HG03520 (cell line): ENCODE results near the gene DLG2.
"Not testable (repeated sequence)": the region's sequence is repeated elsewhere in the genome, so short reads cannot be mapped to it uniquely, and the experiment has no call there.

Experiments used
- ATAC-seq: cut with Tn5 transposase; IDR thresholded peaks from one replicate; pipeline ENCODE4 v1.9.1; 2021; ENCODE audit warnings: mild to moderate bottlenecking, moderate library complexity; ENCODE audit not compliant: unreplicated experiment

Gene DLG2

DNA sequence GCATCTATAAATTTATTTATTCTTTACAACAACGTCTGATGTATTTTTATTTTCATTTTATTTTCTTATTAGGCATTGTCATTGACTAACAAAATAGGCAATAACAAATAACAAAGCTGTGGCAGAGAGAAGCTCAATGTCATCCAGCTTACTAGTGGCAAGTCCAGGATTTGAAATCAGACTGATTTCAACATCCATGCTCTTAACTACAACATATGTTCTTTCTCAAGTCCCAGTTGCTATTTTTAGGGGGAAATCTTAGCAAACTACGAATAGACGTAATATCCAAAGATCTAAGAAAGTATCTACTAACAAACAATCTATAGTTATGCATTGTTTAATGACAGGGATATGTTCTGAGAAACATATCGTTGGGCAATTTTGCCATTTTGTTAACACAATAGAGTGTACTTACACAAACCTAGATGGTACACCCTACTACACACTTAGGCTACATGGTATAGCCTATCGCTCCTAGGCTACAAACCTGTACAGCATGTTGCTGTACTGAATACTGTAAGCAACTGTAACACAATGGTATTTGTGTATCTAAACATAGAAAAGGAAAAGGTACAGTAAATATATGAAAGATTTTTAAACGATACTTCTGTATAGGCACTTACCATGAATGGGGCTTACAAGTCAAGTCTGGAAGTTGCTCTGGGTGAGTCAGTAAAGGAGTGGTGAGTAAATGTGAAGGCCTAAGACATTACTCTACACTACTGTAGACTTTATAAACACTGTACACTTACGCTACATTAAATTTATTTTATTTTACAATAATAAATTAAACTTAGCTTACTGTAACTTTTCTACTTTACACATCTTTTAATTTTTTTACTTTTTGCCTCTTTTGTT is 151.3 kb downstream of the DLG2 start:
- no peak for ATAC-seq

GRCh38 chr11:85472953-85473352 is 154.2 kb downstream of the DLG2 start:
- ATAC-seq, result no peak

GRCh38 chr11:85464283-85464682 is 162.9 kb downstream of the DLG2 start:
- ATAC-seq, result no peak

DNA sequence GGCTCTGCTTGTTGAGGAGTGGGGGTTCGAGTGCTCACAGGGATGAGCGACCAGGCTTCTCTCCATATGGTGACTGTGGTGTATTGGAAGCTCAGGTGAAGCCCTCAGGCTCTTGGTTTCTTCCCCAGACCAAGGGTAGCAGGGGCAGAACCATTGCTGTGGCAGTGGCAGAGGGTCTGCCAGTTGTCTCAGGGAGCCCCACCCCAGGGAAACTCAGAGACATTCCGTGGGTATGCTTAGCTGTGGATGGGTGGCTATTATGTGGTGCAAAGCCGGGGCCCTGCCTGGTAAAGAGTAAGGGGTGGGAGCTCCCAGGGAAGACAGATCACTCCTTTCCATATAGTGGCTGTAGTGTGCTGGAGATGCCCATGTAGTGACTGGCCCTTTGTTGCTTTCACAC is 167.8 kb downstream of the DLG2 start:
- no peak for ATAC-seq

DNA sequence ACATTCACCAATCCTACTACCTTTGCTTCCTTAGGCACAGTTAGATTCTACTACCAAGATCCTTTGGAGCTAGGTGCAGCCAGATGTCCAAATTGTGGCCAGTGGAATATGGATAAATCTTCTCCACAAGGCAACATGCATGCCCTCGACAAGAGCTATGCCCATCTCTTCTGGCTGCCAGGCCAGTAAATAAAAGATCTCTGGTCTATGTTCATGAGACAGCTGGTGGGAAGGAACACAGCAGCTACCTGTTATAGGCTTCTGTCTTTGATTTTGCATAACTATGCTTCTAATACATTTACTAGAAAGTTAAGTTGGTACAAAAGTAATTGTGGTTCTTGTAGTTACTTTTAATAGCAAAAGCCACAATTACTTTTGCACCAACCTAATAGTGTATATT is 182.7 kb downstream of the DLG2 start:
- no peak for ATAC-seq

- no peak for ATAC-seq
These were observed 186.9 kb downstream of the DLG2 start for GRCh38 chr11:85440273-85440672.

GRCh38 chr11:85438328-85438727 is 188.8 kb downstream of the DLG2 start:
- ATAC-seq, result no peak

DNA sequence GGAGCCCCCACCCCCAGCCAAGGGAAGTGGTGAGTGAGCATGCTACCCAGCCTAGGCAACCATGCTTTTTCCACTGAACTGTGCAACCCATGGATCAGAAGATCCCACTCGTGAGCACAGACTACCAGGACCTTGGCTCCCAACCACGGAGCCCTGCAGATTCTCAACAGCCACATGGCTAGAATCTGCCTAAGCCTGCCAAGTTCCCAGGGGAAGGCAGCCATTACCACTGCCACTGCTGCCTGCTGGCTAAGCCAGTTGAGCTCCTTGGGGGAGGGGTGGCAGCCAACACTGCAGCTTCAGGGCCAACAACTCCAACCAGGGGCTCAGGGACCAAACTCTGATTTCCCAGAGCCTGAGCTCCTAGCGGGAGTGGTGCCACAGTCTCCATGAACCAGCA is 195.8 kb downstream of the DLG2 start:
- no peak for ATAC-seq

DNA sequence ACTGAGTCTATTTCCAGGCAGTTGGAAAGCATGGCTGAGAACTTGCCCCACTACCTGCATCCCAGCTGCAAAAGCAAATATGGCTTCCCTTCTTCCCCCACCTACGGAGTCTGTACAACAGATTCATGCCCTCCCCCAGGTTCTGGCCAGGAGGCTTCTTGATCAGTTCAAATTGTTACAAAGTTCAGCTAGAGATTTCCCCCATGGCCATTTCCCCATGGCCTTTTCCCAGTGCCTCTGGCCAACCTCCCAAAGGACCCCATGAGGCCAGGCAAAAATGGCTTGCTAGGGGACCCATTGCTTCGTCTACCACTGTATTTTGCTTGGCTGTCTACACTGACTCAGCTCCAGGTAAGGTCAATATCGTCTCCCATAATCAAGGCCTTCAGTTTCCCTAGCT is 203.3 kb downstream of the DLG2 start:
- no peak for ATAC-seq

GRCh38 chr11:85423316-85423715 is 203.8 kb downstream of the DLG2 start:
- ATAC-seq, result no peak

DNA sequence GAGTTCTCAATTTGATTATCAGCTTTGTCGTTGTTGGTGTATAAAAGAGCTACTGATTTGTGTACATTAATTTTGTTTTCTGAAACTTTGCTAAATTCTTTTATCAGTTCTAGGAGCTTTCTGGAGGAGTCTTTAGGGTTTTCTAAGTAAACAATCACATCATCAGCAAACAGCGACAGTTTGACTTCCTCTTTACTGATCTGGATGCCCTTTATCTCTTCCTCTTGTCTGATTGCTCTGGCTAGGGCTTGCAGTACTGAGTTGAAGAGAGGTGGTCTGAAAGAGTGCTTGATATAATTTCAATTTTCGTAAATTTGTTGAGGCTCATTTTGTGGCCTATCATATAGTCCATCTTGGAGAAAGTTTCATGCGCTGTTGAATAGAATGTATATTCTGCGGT is 213.0 kb downstream of the DLG2 start:
- ATAC-seq, result no peak

- ATAC-seq, result no peak
These were observed 219.5 kb downstream of the DLG2 start for GRCh38 chr11:85407648-85408047.

DNA sequence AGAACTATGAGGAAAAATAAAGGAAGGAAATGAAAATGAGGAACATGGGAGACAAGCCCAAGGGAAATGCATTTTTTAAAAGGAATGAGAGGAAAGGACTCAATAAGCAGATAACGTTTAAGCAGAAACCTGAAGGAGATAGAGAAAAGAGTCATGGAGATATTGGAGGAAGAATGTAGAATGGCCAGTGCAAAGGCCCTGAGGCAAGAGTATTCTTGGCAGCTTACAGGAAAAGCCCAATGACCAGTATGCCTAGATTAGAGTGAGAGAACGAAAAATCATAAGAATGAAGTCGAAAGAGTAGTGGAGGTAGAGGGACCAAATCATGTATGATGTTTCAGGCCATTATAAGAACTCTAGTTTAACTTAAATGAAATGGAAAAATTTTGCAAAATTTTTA is 220.3 kb downstream of the DLG2 start:
- ATAC-seq, result no peak

- no peak for ATAC-seq
These were observed 220.8 kb downstream of the DLG2 start for GRCh38 chr11:85406316-85406715.

DNA sequence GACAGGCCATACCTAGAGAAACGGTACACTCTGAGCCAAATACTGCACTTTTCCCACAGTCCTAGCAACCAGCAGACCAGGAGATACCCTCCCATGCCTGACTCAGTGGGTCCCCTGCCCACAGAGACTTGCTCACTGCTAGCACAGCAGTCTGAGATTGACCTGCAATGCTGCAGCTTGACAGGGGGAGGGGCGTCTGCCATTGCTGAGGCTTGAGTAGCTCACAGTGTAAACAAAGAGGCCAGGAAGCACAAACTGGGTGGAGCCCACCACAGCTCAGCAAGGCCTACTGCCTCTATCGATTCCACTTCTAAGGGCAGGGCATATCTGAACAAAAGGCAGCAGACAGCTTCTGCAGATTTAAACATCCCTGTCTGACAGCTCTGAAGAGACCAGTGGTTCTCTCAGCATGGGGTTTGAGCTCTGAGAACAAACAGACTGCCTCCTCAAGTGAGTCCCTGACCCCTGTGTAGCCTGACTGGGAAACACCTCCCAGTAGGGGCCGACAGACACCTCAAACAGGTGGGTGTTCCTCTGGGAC is 231.6 kb downstream of the DLG2 start:
- not testable (repeated sequence) for ATAC-seq

- ATAC-seq, result no peak
These were observed 232.9 kb downstream of the DLG2 start for GRCh38 chr11:85394283-85394682.

DNA sequence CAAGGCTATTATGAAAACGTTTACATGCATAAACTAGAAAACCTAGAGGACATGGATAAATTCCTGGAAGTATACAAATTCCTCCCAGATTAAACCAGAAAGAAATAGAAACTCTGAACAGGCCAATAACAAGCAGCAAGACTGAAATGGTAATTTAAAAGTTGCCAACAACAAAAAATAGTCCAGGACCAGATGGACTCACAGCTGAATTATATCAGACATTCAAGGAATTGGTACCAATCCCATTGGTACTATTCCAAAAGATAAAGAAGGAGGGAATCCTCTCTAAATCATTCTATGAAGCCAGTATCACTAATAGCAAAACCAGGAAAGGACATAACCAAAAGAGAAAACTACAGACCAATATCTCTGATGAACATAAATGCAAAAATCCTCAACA is 236.0 kb downstream of the DLG2 start:
- no peak for ATAC-seq

- no peak for ATAC-seq
These were observed 241.6 kb downstream of the DLG2 start for GRCh38 chr11:85385547-85385946.

GRCh38 chr11:85385111-85385510 is 242.0 kb downstream of the DLG2 start:
- ATAC-seq, result no peak

DNA sequence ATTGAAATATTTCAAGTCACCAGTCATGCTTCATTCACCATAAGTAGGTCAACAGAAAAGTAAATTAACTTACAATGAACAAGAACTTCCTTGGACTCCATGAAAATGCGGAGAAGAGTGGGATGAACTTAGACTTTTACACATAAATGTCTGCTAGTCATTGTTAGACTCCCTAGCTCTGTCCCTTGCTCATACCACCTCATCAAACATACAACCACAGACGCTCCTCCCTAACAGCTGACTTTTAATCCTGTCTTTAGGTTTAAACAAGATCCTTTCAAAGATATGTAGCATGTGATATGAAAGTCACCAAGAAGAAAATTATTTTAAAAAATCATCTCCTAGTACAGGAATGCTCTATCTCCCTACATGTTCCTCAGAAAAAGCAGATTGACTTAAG is 248.1 kb downstream of the DLG2 start:
- ATAC-seq, result no peak

DNA sequence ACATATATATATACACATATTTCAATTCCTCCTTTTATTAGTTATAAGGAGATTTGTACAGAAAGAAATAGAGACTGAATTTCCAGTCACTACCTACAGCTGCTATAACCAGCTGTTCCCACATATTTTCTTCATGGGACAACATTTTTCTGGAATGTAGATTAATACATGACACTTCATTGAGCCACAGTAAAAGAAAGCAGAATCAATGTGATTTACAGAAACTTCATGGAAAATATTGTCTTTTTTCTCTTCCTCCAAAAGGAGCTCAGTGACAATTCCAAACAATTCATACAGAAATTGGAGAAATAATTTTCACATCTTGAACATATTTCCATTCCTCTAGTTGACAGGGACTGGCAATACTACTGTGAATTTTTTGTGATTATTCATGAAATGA is 249.2 kb downstream of the DLG2 start:
- no peak for ATAC-seq

DNA sequence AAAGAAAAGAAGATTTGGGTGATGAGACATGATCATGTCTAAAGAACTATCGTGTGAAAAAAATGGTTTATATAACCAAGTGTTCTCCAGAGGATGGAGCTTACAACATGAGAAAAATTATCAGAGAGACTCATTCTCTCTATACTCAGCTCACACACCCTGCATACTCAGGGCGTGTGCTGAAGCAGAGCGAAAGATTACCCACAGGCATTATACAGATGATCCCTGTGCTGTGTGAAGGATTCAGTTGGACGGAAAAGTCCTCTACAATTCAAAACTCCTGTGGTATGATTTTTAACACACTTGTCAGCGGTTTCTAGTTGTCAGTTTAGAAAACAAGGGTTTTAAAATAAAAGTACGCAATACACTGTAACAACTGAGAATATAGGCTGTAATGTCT is 267.3 kb downstream of the DLG2 start:
- ATAC-seq, result no peak

- no peak for ATAC-seq
These were observed 271.2 kb downstream of the DLG2 start for GRCh38 chr11:85355921-85356320.
